HTERT RPE-1 (cell line): Measurements from ENCODE around the gene POFUT2.

Source experiments
- in situ Hi-C: fragments of 300-500 bp; cut with MboI; formaldehyde crosslinking; loops from 4 replicates; pipeline ENCODE4 v1.14.3; 2020; ENCODE audit warnings: low sequenced_read_pairs

The POFUT2 gene

GRCh38 chr21:45299864-45300785, 12.4 kb upstream of the POFUT2 start:
- in situ Hi-C loops, result no loop called here

DNA sequence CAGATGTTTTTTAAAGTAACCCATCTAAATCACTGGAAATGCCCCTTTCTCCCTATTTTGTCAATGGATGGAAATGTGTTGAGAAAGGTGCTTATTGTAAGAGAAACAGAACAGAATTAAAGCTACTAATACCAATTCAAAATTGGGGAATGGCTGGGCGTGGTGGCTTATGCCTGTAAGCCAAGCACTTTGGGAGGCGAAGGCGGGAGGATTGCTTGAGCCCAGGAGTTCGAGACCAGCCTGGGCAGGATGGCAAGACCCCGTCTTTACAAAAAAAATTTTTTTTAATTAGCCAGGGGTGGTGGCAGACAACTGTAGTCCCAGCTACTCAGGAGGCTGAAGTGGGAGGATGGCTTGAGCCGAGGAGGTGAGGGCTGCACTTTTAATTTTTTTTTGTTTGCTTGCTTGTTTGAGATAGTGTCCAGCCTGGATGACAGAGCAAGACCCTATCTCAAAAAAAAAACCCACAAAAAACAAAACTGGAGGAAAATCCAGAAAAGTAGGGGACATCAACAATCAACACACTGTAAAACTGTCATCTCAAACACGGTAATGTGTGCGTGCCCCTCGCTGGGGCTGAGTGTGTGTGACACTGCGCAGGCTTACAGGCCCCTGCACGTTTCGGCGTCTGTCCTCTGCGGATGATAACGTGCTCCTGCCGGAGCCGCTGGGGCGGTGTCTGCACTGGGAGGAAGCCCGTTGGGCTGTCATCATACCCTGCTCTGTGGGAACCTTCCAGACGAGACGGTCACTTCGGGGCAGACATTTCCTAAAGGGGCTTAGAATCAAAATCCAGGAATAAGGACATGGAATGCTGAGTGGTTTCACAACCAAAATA, 11.6 kb upstream of the POFUT2 start:
- in situ Hi-C loops, result no loop called here

GRCh38 chr21:45297869-45298268, 10.2 kb upstream of the POFUT2 start:
- in situ Hi-C loops, result no loop called here

DNA sequence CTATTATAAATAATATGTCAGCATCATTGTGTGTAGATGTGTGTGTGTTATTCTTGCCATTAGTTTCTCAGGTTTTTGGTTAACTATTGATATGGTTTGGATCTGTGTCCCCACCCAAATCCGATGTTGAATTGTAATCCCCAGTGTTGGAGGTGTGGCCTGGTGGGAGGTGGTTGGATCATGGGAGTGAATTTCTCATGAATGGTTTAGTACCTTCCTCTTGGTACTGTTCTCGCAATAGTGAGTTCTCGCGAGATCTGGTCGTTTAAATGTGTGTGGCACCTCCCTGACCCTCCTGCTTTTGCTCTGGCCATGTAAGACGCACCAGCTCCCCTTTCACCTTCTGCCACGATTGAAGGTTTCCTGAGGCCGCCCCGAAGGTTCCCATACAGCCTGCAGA, 9.6 kb upstream of the POFUT2 start:
- in situ Hi-C loops, result no loop called here

DNA sequence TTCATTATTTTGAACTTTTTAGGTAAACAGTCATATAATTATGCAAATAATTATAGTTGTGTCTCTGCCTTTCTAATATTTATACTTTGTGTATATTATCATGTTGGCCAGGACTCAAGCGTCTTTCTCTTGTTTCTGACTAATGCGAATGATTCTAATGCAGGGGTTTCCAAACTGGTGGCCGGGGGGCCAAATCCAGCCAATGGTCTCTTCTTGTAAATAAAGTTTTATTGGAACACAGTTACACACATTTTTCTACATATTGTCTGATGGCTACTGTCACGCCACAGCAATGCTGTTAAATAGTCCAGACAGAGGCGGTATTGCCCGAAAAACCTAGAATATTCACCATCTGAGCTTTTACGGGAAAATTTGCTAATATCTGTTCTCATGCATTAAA, 8.9 kb upstream of the POFUT2 start:
- in situ Hi-C loops, result no loop called here

DNA sequence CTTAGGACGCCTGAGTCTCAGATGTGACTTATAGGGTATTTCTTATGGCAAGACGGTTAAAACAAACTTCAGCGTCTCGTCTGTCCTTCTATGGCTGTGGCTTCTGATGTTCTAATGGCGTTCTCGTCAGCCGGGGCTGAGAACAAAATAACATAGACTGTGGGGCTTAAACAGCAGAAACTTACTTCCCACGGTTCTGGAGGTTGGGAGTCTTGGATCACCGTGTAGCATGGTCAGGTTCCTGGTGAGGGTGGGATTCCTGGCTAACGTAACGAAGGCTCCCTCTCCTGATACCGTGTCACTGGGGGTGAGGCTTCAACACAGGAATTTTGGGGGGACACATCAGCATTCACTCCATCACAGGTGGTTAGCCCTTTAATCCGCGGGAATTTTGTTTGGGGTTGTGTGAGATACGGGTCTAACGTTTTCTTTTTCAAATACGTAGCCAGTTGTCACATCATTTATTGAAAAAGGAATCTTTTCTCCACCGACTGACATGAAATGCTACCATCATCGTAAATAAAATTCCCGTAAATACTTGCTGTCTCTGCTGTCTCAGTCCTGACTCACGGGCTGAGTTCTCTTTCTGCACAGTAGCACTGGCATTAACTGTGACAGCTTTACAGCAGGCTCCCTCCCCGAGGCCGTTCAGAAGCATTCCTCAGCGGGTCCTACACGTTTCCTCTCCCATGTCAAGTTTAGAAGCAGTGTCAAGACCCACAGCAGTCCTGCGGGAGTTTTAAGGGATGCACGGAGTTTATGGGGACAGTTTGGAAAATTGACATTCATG, 8.1 kb upstream of the POFUT2 start:
- in situ Hi-C loops, result no loop called here

GRCh38 chr21:45294509-45295291, 7.0 kb upstream of the POFUT2 start:
- in situ Hi-C loops, result no loop called here

GRCh38 chr21:45293726-45294401, 6.2 kb upstream of the POFUT2 start:
- in situ Hi-C loops, result no loop called here

- in situ Hi-C loops, result no loop called here
These were observed 5.6 kb upstream of the POFUT2 start for GRCh38 chr21:45293220-45293725.

- in situ Hi-C loops, result no loop called here
These were observed 4.9 kb upstream of the POFUT2 start for GRCh38 chr21:45292399-45293219.

GRCh38 chr21:45291613-45292398, 4.1 kb upstream of the POFUT2 start:
- in situ Hi-C loops, result no loop called here

DNA sequence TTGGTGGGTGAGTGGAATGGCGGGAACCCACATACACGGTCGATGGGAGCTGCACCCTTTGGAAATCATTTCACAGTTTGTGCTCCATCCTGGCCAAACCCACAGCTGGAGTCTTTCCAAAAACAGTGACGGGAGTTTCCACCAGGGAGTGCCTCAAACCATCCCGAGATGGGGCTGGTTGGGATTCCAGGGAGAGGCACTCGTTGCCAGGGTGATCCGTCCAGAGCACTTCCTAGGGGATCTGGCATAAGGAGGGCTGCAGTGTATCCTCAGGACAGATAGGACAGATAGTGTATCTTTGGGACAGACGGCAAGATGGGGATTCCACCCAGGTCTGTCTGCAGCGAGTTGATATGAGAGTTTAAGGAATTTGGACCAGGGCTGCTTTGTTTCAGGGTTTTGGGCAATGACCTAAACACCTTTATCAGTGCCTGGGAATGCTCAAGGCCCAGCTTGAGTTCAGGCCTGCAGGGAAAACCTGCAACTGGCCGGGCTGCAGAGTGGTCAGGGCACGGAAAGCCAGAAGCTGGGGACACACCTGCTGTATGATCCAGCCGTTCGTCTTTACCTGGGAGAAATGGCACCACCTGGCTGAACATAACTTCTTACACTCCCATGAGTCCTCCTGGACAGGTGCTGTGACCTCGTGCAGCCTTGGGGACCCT, 3.4 kb upstream of the POFUT2 start:
- in situ Hi-C loops, result no loop called here

DNA sequence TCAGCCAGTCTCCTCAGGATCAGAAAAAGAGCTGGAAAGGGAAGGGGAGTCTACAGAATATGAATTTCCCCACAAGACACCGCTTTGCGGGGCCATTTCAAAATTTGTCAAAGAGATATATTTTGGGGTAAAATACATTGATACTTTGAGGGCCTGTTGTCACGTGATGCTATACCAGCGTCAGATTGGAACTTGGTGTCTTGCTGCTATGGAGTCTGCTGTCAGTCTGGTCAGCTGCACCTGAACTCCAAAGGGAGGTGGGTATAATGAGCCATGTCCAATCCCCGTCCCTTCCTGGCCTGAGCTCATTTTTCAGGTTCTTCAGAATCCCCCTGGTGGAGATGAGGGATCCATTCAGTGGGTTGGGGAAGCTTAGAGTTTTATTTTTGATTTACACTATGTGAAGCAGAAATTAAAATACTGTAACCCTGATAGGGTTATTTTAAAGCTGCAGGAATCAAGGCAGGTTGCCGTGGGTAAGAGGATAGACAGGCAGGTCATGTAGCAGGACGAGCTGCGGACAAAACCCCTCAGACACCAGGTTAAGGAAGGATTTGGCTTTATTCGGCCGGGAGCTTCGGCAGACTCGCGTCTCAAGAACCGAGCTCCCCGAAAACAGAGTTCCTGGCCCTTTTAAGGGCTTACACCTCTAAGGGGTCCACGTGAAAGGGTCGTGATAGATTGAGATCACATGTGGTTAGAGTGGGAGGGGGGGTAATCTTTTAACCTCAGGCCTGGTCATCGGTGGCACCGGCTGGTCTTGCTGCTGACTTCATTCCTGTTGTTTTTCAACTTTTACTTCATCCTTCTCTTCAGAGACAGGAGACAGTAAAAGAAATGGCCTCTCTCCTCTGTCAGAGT, 2.2 kb upstream of the POFUT2 start:
- in situ Hi-C loops, result no loop called here

DNA sequence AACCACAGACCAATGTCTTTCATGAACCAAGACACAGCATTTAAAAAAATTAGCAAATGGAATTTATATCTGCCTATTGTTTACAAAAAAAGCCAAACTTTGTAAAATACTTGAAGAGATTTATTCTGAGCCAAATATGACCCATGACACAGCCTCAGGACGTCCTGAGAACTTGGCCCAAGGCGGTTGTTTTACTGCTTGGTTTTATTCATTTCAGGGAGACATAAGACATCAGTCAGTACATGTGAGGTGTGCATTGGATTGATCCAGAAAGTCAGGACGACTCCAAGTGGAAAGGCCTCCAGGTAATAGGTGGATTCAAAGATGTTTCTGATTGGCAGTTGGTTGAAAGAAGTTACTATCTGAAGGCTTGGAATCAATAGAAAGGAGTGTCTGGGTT, 1.4 kb upstream of the POFUT2 start:
- in situ Hi-C loops, result no loop called here

- in situ Hi-C loops, result no loop called here
These were observed 746 bp upstream of the POFUT2 start for GRCh38 chr21:45288441-45288841.

GRCh38 chr21:45286671-45287437, 841 bp downstream of the POFUT2 start:
- in situ Hi-C loops, result no loop called here
